SK-N-SH (cell line): ENCODE data around the gene DUS3L. TPM values are rescaled to one million over a fixed set of nuclear protein-coding genes. Genes with fewer than 3 reads are reported as not detected.

Experiments
- CTCF ChIA-PET: fragments of 300-600, 350-600 bp; formaldehyde crosslinking; extraction: SDS; loops from one replicate; lab custom pipeline; 2021; lab: Yijun Ruan, JAX
- POLR2A ChIA-PET: fragments of 350-600 bp; sonication (Branson Sonifier 250); formaldehyde crosslinking; extraction: SDS; loops from one replicate; lab custom pipeline; 2020; ENCODE audit warnings: antibody characterized with exemption, inconsistent platforms; lab: Yijun Ruan, JAX
- DNase-seq: peaks from one replicate; pipeline ENCODE4 v3.0.0; 2012
- H2AFZ ChIP-seq: fragments of 200-600 bp; sonication (generic); 2 replicates; pipeline ENCODE4 v1.8.1; 2016; ENCODE audit warnings: antibody characterized with exemption, mild to moderate bottlenecking, low read depth
- H3F3A ChIP-seq: fragments of 200-600 bp; sonication (generic); replicated peaks from 2 replicates; pipeline ENCODE3; 2016; ENCODE audit warnings: antibody characterized with exemption, mild to moderate bottlenecking; ENCODE audit not compliant: insufficient read depth
- H3K27ac ChIP-seq, 2 experiments: fragments of 200-500 bp in 1 of 2; fragments of 200-600 bp in 1 of 2; sonication (Bioruptor generic) in 1 of 2; sonication (generic), shearing (Covaris generic) in 1 of 2; 2 replicates each; pipeline versions ENCODE4 v1.5.1 to v1.6.1; 2014 to 2016; ENCODE audit warnings: low read depth in 2 of 2, inconsistent platforms in 1 of 2, low read length in 1 of 2, mild to moderate bottlenecking in 1 of 2, mixed read lengths in 1 of 2
- H3K27me3 ChIP-seq: fragments of 200-600 bp; sonication (generic), shearing (Covaris generic); 2 replicates; pipeline ENCODE4 v1.6.1; 2016; ENCODE audit warnings: mixed run types; ENCODE audit not compliant: insufficient read depth
- H3K36me3 ChIP-seq, 2 experiments: fragments of 200-500 bp in 1 of 2; fragments of 200-600 bp in 1 of 2; sonication (Bioruptor generic) in 1 of 2; sonication (generic) in 1 of 2; replicated peaks in 1 of 2; 2 replicates each; pipeline versions ENCODE3 to v1.5.1; 2014 to 2016; ENCODE audit warnings: low read length in 1 of 2, mild to moderate bottlenecking in 1 of 2; ENCODE audit not compliant: insufficient read depth in 2 of 2, control insufficient read depth in 1 of 2
- H3K4me1 ChIP-seq, 2 experiments: fragments of 200-500 bp in 1 of 2; fragments of 200-600 bp in 1 of 2; sonication (Bioruptor generic) in 1 of 2; sonication (generic), shearing (Covaris generic) in 1 of 2; 2 replicates each; pipeline versions ENCODE4 v1.5.1 to v1.6.1; 2014 to 2016; ENCODE audit warnings: low read depth in 1 of 2, low read length in 1 of 2, mixed run types in 1 of 2; ENCODE audit not compliant: insufficient read depth in 2 of 2, control insufficient read depth in 1 of 2
- H3K4me2 ChIP-seq: fragments of 200-600 bp; sonication (generic), shearing (Covaris generic); 2 replicates; pipeline ENCODE4 v1.6.1; 2017; ENCODE audit warnings: mixed run types
- H3K4me3 ChIP-seq, 2 experiments: fragments of 200-500 bp in 1 of 2; fragments of 200-600 bp in 1 of 2; sonication (Bioruptor generic) in 1 of 2; sonication (generic), shearing (Covaris generic) in 1 of 2; 2 replicates each; pipeline versions ENCODE4 v1.5.1 to v1.8.1; 2014 to 2016; ENCODE audit warnings: low read depth in 2 of 2, inconsistent platforms in 1 of 2, low read length in 1 of 2, mild to moderate bottlenecking in 1 of 2, mixed read lengths in 1 of 2, moderate library complexity in 1 of 2
- H3K79me2 ChIP-seq: fragments of 200-600 bp; sonication (generic); 2 replicates; pipeline ENCODE4 v1.8.1; 2017; ENCODE audit warnings: mild to moderate bottlenecking; ENCODE audit not compliant: insufficient read depth
- H3K9ac ChIP-seq: fragments of 200-600 bp; sonication (generic); 2 replicates; pipeline ENCODE4 v1.6.1; 2017; ENCODE audit warnings: mixed run types
- H3K9me2 ChIP-seq: fragments of 200-600 bp; sonication (generic); 2 replicates; pipeline ENCODE4 v1.6.1; 2017; ENCODE audit warnings: mixed run types
- H3K9me3 ChIP-seq: fragments of 200-600 bp; sonication (generic); 2 replicates; pipeline ENCODE4 v1.6.1; 2017; ENCODE audit warnings: mixed run types, mild to moderate bottlenecking, moderate library complexity
- H4K20me1 ChIP-seq: fragments of 200-600 bp; sonication (generic); 2 replicates; pipeline ENCODE4 v1.6.1; 2017; ENCODE audit warnings: mild to moderate bottlenecking, mixed run types; ENCODE audit not compliant: insufficient read depth
- CHD2 ChIP-seq: fragments of 150-350 bp; IDR thresholded peaks from 2 replicates; pipeline ENCODE4 v1.6.1; 2018; ENCODE audit warnings: low read length; ENCODE audit not compliant: partially characterized antibody
- EP300 ChIP-seq, 2 experiments: IDR thresholded peaks; 2 replicates each; pipeline versions ENCODE4 v1.4.0 to v1.6.1; 2012; ENCODE audit warnings: borderline replicate concordance in 1 of 2, low read depth in 1 of 2, low read length in 1 of 2
- FOXJ3 ChIP-seq: sonication (generic); formaldehyde crosslinking; IDR thresholded peaks from 2 replicates; pipeline ENCODE4 v1.5.1; 2020; ENCODE audit warnings: mild to moderate bottlenecking, missing genetic modification reagents
- FOXM1 ChIP-seq: IDR thresholded peaks from 2 replicates; pipeline ENCODE4 v1.4.0; 2012; ENCODE audit warnings: low read depth, mild to moderate bottlenecking
- MXI1 ChIP-seq: IDR thresholded peaks from 2 replicates; pipeline ENCODE4 v1.6.1; 2012; ENCODE audit warnings: mild to moderate bottlenecking, low read depth, low read length, improper control_type of control experiment
- RAD21 ChIP-seq: IDR thresholded peaks from 2 replicates; pipeline ENCODE4 v1.6.1; 2012; ENCODE audit warnings: mild to moderate bottlenecking, low read length
- SIN3A ChIP-seq: IDR thresholded peaks from 2 replicates; pipeline ENCODE4 v1.6.1; 2012; ENCODE audit warnings: low read depth, mild to moderate bottlenecking, low read length, moderate library complexity, borderline replicate concordance
- TEAD4 ChIP-seq: IDR thresholded peaks from 2 replicates; pipeline ENCODE4 v1.4.0; 2012; ENCODE audit warnings: mild to moderate bottlenecking, borderline replicate concordance; ENCODE audit not compliant: insufficient read depth
- WGBS: methylation state at CpG from one replicate; pipeline ENCODE4 v1.1.6; 2017; ENCODE audit warnings: low lambda C conversion rate; 5-methylcytosine and 5-hydroxymethylcytosine counted together
- polyA plus RNA-seq, 3 experiments: library from polyadenylated mRNA; depleted of rRNA; stranded (reverse); fragments of >200 nt; gene quantifications; 2 replicates each; pipeline ENCODE4 v1.2.3, GENCODE V29; 2012
- TF ChIP-seq, protein P1 (sequence below): IDR thresholded peaks from 2 replicates; pipeline ENCODE4 v1.4.0; 2012; ENCODE audit warnings: low read depth, borderline replicate concordance
- TF ChIP-seq, protein P2 (sequence below): fragments of 150-350 bp; IDR thresholded peaks from 2 replicates; pipeline ENCODE4 v1.6.1; 2017; ENCODE audit warnings: antibody characterized with exemption, low read length, low read depth, borderline replicate concordance
- TF ChIP-seq, protein P3 (sequence below): IDR thresholded peaks from 2 replicates; pipeline ENCODE4 v1.6.1; 2012; ENCODE audit warnings: mild to moderate bottlenecking, low read depth, low read length, moderate library complexity
- TF ChIP-seq, protein P4 (sequence below): IDR thresholded peaks from 2 replicates; pipeline ENCODE4 v1.4.0; 2012; ENCODE audit warnings: low read depth

Gene DUS3L
- polyA plus RNA-seq, 1 of the 3 experiments (the other 2 are of a cell fraction): 44.0 TPM

DNA sequence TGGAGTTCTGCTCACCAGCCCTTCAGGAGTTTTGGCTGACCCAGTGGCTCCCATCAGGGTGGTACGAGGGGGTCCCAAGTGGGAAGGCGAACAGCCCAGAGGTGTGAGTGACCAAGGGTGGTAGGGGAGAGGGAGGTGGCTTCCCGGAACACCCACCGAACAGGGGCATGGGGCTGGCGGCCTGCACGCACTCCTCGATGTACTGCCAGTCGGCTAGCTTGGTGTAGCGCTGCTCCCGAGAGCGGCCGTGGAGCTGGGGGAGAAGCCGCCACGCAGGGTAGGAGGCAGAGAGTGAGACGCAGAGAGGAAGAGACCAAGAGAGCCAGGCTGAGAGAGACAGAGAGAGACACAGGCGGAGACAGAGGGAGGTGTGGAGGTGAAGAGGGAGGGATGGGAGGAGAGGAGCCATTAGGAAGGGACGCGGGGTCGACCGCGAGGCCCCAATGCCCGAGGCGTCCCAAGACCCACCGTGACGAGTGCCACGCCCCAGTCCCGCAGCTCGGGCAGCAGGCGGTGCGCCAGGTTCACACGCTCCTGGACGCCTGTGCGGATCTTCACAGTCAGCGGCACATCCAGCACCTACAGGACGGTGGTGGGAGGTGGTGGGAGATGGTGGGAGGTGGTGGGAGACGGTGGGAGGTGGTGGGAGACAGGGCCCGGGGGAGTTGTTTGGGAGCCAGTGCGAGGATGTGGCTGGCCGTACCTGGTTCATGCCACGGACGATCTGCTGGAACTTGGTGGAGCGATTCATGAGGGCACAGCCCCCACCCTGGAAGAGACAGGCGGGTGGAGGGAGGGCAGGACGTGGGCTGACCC is 4.2 kb downstream of the DUS3L start:
- POLR2A ChIA-PET: no interaction called here
- no peak overlapping the region for H3K4me3 ChIP-seq
- 0 out of 2 replicates have a peak, but pooled peaks cover 5% of the 10 kb centered on the region for H4K20me1 ChIP-seq
- WGBS: 94% methylated on average over 41 of the region's 44 CpGs
- H3K36me3 ChIP-seq: peaks cover 0 to 47% of the 10 kb centered on the region in 2 experiments
- no peak overlapping the region for H3K27ac ChIP-seq
- H3K79me2 ChIP-seq: peaks cover 8% of the 10 kb centered on the region; the same call in 1 of the 2 replicates
- H3K27me3 ChIP-seq: no peaks in the 10 kb centered on the region
- no peak overlapping the region for H3K9ac ChIP-seq
- no peaks in the 10 kb centered on the region for H3K9me2 ChIP-seq
- TF ChIP-seq SIN3A: no peak
- no peak for TF ChIP-seq RAD21
- CTCF ChIA-PET: no interaction called here
- H3K4me2 ChIP-seq: no peak overlapping the region
- no peaks in the 10 kb centered on the region for H3F3A ChIP-seq
- H2AFZ ChIP-seq: no peak overlapping the region
- DNase-seq: no peak
- H3K9me3 ChIP-seq: no peaks in the 10 kb centered on the region
- H3K4me1 ChIP-seq: peaks cover 0 to 8% of the 10 kb centered on the region in 2 experiments; a peak in 1 of 4 replicates

DNA sequence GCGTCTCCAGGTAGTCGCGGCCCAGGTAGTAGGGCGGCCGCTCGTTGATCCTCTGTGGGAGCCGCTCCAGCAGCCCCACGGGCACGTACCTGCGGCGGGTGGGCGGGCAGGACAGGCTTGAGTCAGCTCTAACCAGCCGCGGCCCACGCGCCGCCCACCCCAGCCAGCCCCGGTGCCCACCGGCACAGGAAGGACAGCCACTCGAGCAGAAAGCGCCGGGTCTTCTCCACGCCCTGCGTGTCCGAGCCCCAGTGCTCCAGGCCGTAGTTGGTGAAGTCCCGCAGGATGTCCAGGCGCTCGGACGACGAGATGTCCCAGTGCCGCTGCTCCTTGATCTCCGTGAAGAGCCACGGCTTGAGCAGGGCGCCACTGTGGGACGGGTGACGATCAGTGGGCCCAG is 5.5 kb downstream of the DUS3L start:
- Histone ChIP-seq H3K36me3 (peaks cover 0 to 47% of the 10 kb centered on the region in 2 experiments), H3K79me2 (peaks cover 8% of the 10 kb centered on the region; the same call in 1 of the 2 replicates), H3K27ac (no peak overlapping the region), H3K9me2 (no peaks in the 10 kb centered on the region), H3K27me3 (no peaks in the 10 kb centered on the region), H3K9me3 (no peaks in the 10 kb centered on the region), H3K9ac (no peak overlapping the region), H3F3A (no peaks in the 10 kb centered on the region), H2AFZ (no peak overlapping the region), H3K4me1 (peaks cover 0 to 8% of the 10 kb centered on the region in 2 experiments; a peak in 1 of 4 replicates), H3K4me2 (no peak overlapping the region), H4K20me1 (0 out of 2 replicates have a peak, but pooled peaks cover 5% of the 10 kb centered on the region), H3K4me3 (no peak overlapping the region)
- DNase-seq: no peak
- WGBS: 87% methylated on average over 4 of the region's 37 CpGs
- TF ChIP-seq FOXM1 (no peak), SIN3A (no peak), FOXJ3 (no peak)
- TF ChIP-seq, protein P1, sequence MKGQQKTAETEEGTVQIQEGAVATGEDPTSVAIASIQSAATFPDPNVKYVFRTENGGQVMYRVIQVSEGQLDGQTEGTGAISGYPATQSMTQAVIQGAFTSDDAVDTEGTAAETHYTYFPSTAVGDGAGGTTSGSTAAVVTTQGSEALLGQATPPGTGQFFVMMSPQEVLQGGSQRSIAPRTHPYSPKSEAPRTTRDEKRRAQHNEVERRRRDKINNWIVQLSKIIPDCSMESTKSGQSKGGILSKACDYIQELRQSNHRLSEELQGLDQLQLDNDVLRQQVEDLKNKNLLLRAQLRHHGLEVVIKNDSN: no peak
- POLR2A ChIA-PET: no interaction called here
- CTCF ChIA-PET: interaction anchor here (0.8 to 1.5 kb wide), 4 partner anchors 9 to 17 kb away, joined by 3 to 6 read pairs (median 3); no protein-coding TSS in a partner anchor

DNA sequence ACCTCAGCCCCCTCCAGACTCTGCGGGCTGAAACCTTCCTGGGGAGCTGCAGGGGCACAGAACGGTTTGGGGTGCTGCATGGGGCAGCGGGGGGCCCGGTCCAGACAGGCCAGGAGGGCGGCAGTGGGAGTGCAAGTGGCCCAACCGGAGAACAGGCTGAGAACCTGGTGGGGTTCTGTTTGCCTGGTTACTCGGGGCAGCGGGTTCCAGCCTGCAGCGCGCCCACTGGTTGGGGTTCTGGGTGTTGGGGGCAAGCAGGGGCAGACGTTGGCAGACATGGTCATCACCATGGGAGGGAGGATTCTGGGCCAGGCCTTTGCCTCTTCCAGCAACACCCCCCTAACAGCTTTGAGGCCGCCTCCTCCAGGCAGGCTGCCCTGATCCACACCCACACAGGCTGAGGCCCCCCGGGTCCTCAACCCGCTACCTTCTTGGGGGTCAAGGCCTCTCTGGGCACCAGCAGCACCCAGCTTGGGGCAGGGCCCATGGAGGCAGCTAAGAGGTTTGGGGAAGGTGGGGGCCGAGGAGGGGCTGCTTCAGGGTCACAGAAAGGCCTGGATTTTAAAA is 6.3 kb downstream of the DUS3L start, which contains the start of gene PRR22:
PRR22 (minus strand) TSS at position 166 of the 567 bp plus-strand sequence; CDS start at position 80, 86 bp downstream.
- Histone ChIP-seq H3K27me3 (no peaks in the 10 kb centered on the region), H3F3A (no peaks in the 10 kb centered on the region), H3K4me3 (no peak within 1 kb of the TSS), H3K27ac (no peak within 1 kb of the TSS), H3K9me3 (no peaks in the 10 kb centered on the region), H3K4me1 (peaks cover 0 to under 1% of the 10 kb centered on the region in 2 experiments; a peak in 1 of 4 replicates), H3K4me2 (no peak within 1 kb of the TSS), H3K9ac (no peak within 1 kb of the TSS), H3K36me3 (peaks cover 0 to 44% of the 10 kb centered on the region in 2 experiments), H3K9me2 (no peaks in the 10 kb centered on the region), H2AFZ (no peak within 1 kb of the TSS), H4K20me1 (no peaks in the 10 kb centered on the region), H3K79me2 (peaks cover 1% of the 10 kb centered on the region; the same call in 1 of the 2 replicates)
- DNase-seq: no peak
- 87% methylated on average over 5 of the region's 15 CpGs for WGBS
- ChIA-PET CTCF (interaction anchor here (0.7 to 1.5 kb wide), 6 partner anchors 10 to 36 kb away, joined by 3 to 6 read pairs (median 3); no protein-coding TSS in a partner anchor), POLR2A (no interaction called here)
- TF ChIP-seq FOXM1 (no peak), TEAD4 (no peak), MXI1 (no peak), EP300 (IDR thresholded peaks at IDR 0.05; ENCODE audit: borderline replicate concordance in 1 of 2, low read depth in 1 of 2, low read length in 1 of 2) (no peak), CHD2 (no peak)
- TF ChIP-seq, protein P2, sequence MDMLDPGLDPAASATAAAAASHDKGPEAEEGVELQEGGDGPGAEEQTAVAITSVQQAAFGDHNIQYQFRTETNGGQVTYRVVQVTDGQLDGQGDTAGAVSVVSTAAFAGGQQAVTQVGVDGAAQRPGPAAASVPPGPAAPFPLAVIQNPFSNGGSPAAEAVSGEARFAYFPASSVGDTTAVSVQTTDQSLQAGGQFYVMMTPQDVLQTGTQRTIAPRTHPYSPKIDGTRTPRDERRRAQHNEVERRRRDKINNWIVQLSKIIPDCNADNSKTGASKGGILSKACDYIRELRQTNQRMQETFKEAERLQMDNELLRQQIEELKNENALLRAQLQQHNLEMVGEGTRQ: no peak
- TF ChIP-seq, protein P3, sequence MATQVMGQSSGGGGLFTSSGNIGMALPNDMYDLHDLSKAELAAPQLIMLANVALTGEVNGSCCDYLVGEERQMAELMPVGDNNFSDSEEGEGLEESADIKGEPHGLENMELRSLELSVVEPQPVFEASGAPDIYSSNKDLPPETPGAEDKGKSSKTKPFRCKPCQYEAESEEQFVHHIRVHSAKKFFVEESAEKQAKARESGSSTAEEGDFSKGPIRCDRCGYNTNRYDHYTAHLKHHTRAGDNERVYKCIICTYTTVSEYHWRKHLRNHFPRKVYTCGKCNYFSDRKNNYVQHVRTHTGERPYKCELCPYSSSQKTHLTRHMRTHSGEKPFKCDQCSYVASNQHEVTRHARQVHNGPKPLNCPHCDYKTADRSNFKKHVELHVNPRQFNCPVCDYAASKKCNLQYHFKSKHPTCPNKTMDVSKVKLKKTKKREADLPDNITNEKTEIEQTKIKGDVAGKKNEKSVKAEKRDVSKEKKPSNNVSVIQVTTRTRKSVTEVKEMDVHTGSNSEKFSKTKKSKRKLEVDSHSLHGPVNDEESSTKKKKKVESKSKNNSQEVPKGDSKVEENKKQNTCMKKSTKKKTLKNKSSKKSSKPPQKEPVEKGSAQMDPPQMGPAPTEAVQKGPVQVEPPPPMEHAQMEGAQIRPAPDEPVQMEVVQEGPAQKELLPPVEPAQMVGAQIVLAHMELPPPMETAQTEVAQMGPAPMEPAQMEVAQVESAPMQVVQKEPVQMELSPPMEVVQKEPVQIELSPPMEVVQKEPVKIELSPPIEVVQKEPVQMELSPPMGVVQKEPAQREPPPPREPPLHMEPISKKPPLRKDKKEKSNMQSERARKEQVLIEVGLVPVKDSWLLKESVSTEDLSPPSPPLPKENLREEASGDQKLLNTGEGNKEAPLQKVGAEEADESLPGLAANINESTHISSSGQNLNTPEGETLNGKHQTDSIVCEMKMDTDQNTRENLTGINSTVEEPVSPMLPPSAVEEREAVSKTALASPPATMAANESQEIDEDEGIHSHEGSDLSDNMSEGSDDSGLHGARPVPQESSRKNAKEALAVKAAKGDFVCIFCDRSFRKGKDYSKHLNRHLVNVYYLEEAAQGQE: no peak
- TF ChIP-seq, protein P4, sequence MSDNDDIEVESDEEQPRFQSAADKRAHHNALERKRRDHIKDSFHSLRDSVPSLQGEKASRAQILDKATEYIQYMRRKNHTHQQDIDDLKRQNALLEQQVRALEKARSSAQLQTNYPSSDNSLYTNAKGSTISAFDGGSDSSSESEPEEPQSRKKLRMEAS: no peak
